GM12878 (cell line): Measurements from ENCODE around the gene VPS8. TPM values are rescaled to one million over a fixed set of nuclear protein-coding genes. Genes with fewer than 3 reads are reported as not detected.
A peak's percentile ranks its signal among the peaks of the same experiment; 100 is the strongest.

Source experiments
- ATAC-seq: fragments of 200-7000 bp; cut with Tn5 transposase; 3 replicates; pipeline ENCODE4 v1.9.1; 2020; ENCODE audit warnings: mild to moderate bottlenecking, moderate library complexity
- BruUV-seq: library from RNA; stranded (reverse); fragments of 400-500 nt; replicated peaks from 2 replicates; lab custom pipeline; 2021; lab: Mats Ljungman, UMichigan
- CTCF ChIA-PET: fragments of 300-600 bp; sonication (Branson Sonifier 250); formaldehyde crosslinking; extraction: SDS; loops from one replicate; lab custom pipeline; 2021; ENCODE audit warnings: inconsistent platforms; lab: Yijun Ruan, JAX
- POLR2A ChIA-PET: fragments of 350-600 bp; formaldehyde crosslinking; extraction: SDS; loops from one replicate; lab custom pipeline; 2021; ENCODE audit warnings: inconsistent platforms; lab: Charles Lee
- RAD21 ChIA-PET: fragments of 300-600 bp; sonication (Branson Sonifier 250); formaldehyde crosslinking; loops from one replicate; lab custom pipeline; 2023; ENCODE audit warnings: antibody characterized with exemption; ENCODE audit not compliant: unreplicated experiment; lab: Charles Lee
- SMC1A ChIA-PET: fragments of 300-600 bp; sonication (Branson Sonifier 250); formaldehyde crosslinking; loops from one replicate; lab custom pipeline; 2023; ENCODE audit not compliant: unreplicated experiment, uncharacterized antibody; lab: Charles Lee
- DNase-seq: peaks from one replicate; pipeline ENCODE4 v3.0.0-alpha.2; 2011; ENCODE audit warnings: low read depth, low spot score
- FAIRE-seq: peaks from 3 replicates; lab custom pipeline; 2011; peaks lifted over from hg19 to GRCh38; lab: Jason Lieb, UNC
- H2AFZ ChIP-seq: 2 replicates; pipeline ENCODE4 v1.6.0; 2011; ENCODE audit warnings: low read depth, low read length, control low read depth; ENCODE audit not compliant: control insufficient read depth
- H3K27ac ChIP-seq: 2 replicates; pipeline ENCODE4 v1.5.1; 2011; ENCODE audit warnings: control low read depth; ENCODE audit not compliant: control insufficient read depth, insufficient read depth
- H3K27me3 ChIP-seq, 2 experiments: replicated peaks in 1 of 2; 2 replicates each; pipeline versions ENCODE4 v1.6.0 to v1.6.1; 2011; ENCODE audit warnings: low read length in 1 of 2; ENCODE audit not compliant: control insufficient read depth in 2 of 2, insufficient read depth in 2 of 2
- H3K36me3 ChIP-seq, 2 experiments: 2 replicates each; pipeline ENCODE4 v1.5.1; 2011; ENCODE audit warnings: low read length in 1 of 2; ENCODE audit not compliant: control insufficient read depth in 2 of 2, insufficient read depth in 2 of 2
- H3K4me1 ChIP-seq: 2 replicates; pipeline ENCODE4 v1.6.1; 2011; ENCODE audit warnings: mild to moderate bottlenecking, low read length, moderate library complexity, mixed read lengths; ENCODE audit not compliant: control insufficient read depth, insufficient read depth
- H3K4me2 ChIP-seq: 2 replicates; pipeline ENCODE4 v1.6.0; 2011; ENCODE audit warnings: control low read depth; ENCODE audit not compliant: control insufficient read depth, insufficient read depth
- H3K4me3 ChIP-seq: fragments of 200-600 bp; sonication (generic); 2 replicates; pipeline ENCODE4 v1.5.1; 2016
- H3K79me2 ChIP-seq: 2 replicates; pipeline ENCODE4 v1.6.0; 2011; ENCODE audit warnings: low read length; ENCODE audit not compliant: control insufficient read depth, insufficient read depth
- H3K9ac ChIP-seq: 2 replicates; pipeline ENCODE4 v1.8.0; 2011; ENCODE audit warnings: low read length, control low read depth, mixed read lengths; ENCODE audit not compliant: control insufficient read depth, insufficient read depth
- H3K9me3 ChIP-seq: replicated peaks from 3 replicates; pipeline ENCODE4 v1.5.1; 2011; ENCODE audit warnings: mild to moderate bottlenecking, low read length; ENCODE audit not compliant: control insufficient read depth, insufficient read depth
- H4K20me1 ChIP-seq: 2 replicates; pipeline ENCODE4 v1.6.0; 2011; ENCODE audit not compliant: control insufficient read depth, insufficient read depth
- BHLHE40 ChIP-seq, 2 experiments: fragments of 450-650 bp in 1 of 2; IDR thresholded peaks; 2 replicates each; pipeline ENCODE4 v1.6.1; 2011 to 2017; ENCODE audit warnings: low read depth in 2 of 2, borderline replicate concordance in 1 of 2, improper control_type of control experiment in 1 of 2, low read length in 1 of 2, mild to moderate bottlenecking in 1 of 2
- CHD4 ChIP-seq: fragments of 200-600 bp; sonication (generic); IDR thresholded peaks from 2 replicates; pipeline ENCODE4 v1.6.1; 2016; ENCODE audit warnings: mild to moderate bottlenecking
- MTA3 ChIP-seq: IDR thresholded peaks from 2 replicates; pipeline ENCODE4 v1.6.1; 2012; ENCODE audit warnings: low read length, inconsistent platforms, borderline replicate concordance
- PAX8 ChIP-seq: fragments of 450-650 bp; IDR thresholded peaks from 2 replicates; pipeline ENCODE4 v1.6.1; 2017; ENCODE audit warnings: mild to moderate bottlenecking, moderate library complexity
- RELB ChIP-seq: fragments of 450-650 bp; IDR thresholded peaks from 2 replicates; pipeline ENCODE4 v1.6.1; 2017; ENCODE audit warnings: low read depth, mild to moderate bottlenecking, moderate library complexity
- WRNIP1 ChIP-seq: IDR thresholded peaks from 2 replicates; pipeline ENCODE4 v1.6.1; 2011; ENCODE audit warnings: low read depth, low read length, improper control_type of control experiment, borderline replicate concordance
- ZNF24 ChIP-seq: fragments of 450-650 bp; IDR thresholded peaks from 2 replicates; pipeline ENCODE4 v1.6.1; 2017; ENCODE audit warnings: antibody characterized with exemption, mild to moderate bottlenecking
- ZNF384 ChIP-seq: IDR thresholded peaks from 2 replicates; pipeline ENCODE4 v1.6.1; 2012; ENCODE audit warnings: low read depth, mild to moderate bottlenecking, low read length, improper control_type of control experiment, borderline replicate concordance
- ZNF687 ChIP-seq: fragments of 450-650 bp; IDR thresholded peaks from 2 replicates; pipeline ENCODE4 v1.6.1; 2017; ENCODE audit warnings: mild to moderate bottlenecking, moderate library complexity
- WGBS: methylation state at CpG from one replicate; pipeline ENCODE4 v1.1.6; 2016; ENCODE audit warnings: low lambda C conversion rate; ENCODE audit not compliant: insufficient replicate concordance, insufficient coverage; ENCODE audit errors: missing lambda C conversion rate; 5-methylcytosine and 5-hydroxymethylcytosine counted together
- in situ Hi-C: fragments of 300-500 bp; cut with MboI; formaldehyde crosslinking; loops from 9 replicates; pipeline ENCODE4 v1.14.3; 2018; ENCODE audit warnings: mixed read lengths
- intact Hi-C: fragments of 100-400 bp; cut with micrococcal nuclease; formaldehyde crosslinking; loops from one replicate; pipeline ENCODE4 v1.14.2; 2022; ENCODE audit not compliant: unreplicated experiment
- polyA plus RNA-seq, 11 experiments: library from polyadenylated mRNA; depleted of rRNA in 4 of 11; unstranded in 6 of 11; stranded (reverse) in 5 of 11; fragments of >200 nt; fragmentation: Nextera tagmentation in 4 of 11; fragmentation: Illumina TruSeq in 1 of 11; extraction: Ambion mirVana in 4 of 11; extraction: Trizol in 1 of 11; gene quantifications; 1 replicate in 1 of 11; 2 replicates in 10 of 11; pipeline versions ENCODE4 v1.2.1 to v1.2.3, GENCODE V29; 2011 to 2016; ENCODE audit warnings: inconsistent platforms in 2 of 11, missing spikeins in 2 of 11, low read depth in 1 of 11
- total RNA-seq, 4 experiments: library from RNA; depleted of rRNA in 3 of 4; stranded (reverse); fragments of >200 nt in 3 of 4; fragmentation: Illumina TruSeq in 1 of 4; extraction: Trizol in 1 of 4; gene quantifications; 2 replicates each; pipeline versions ENCODE4 v1.2.1 to v1.2.3, GENCODE V29; 2013 to 2021
- TF ChIP-seq, protein P1 (sequence below): IDR thresholded peaks from 2 replicates; pipeline ENCODE4 v1.6.1; 2012; ENCODE audit warnings: low read length, inconsistent platforms

The VPS8 gene
- total and polyA plus RNA-seq, 10 of the 15 experiments (the other 5 are each of a cell fraction or from before 2014, with no cell fraction given) = 8.9 to 34.7 (median 20.9) TPM

GRCh38 chr3:184811663-184811998 lies 335 bp upstream of the VPS8 start:
- CTCF ChIA-PET = interaction anchor here (0.6 to 1.2 kb wide), 7 partner anchors 8 to 569 kb away, joined by 3 to 6 read pairs (median 4); no protein-coding TSS in a partner anchor
- H3K4me2 ChIP-seq = peak overlapping the region; percentile 64
- H3K9ac ChIP-seq = no peak overlapping the region
- peak; percentile 41; the same call in 1 of the 2 replicates for TF ChIP-seq ZNF384
- no peak for TF ChIP-seq RELB
- H3K79me2 ChIP-seq = peaks cover 18% of the 10 kb centered on the region
- no peak overlapping the region for H3K4me3 ChIP-seq
- SMC1A ChIA-PET = interaction anchor here (0.6 to 1.6 kb wide), 3 partner anchors 11 to 1087 kb away, joined by 3 to 5 read pairs (median 3); no protein-coding TSS in a partner anchor
- WGBS = 0% methylated on average over 3 of the region's 3 CpGs
- intact Hi-C loops (no loop called here), in situ Hi-C loops (no loop called here)
- FAIRE-seq (no peak), ATAC-seq (no peak), DNase-seq (no peak)
- RAD21 ChIA-PET = no interaction called here
- no TSS peak for BruUV-seq
- POLR2A ChIA-PET = no interaction called here
- H3K27ac ChIP-seq = no peak overlapping the region
- peaks cover 16% of the 10 kb centered on the region for H3K4me1 ChIP-seq
- peak overlapping the region; percentile 98 for H2AFZ ChIP-seq
- no peaks in the 10 kb centered on the region for H3K9me3 ChIP-seq
- no peaks in the 10 kb centered on the region for H4K20me1 ChIP-seq
- no peaks in the 10 kb centered on the region for H3K36me3 ChIP-seq
- H3K27me3 ChIP-seq = no peaks in the 10 kb centered on the region

- ChIA-PET CTCF (interaction anchor here (0.8 to 1.6 kb wide), 4 partner anchors 9 to 14 kb away, joined by 3 to 10 read pairs (median 5); no protein-coding TSS in a partner anchor), POLR2A (interaction anchor here (1.0 kb wide), 1 partner anchor 221 kb away, joined by 3 read pairs; no protein-coding TSS in a partner anchor), RAD21 (no interaction called here), SMC1A (interaction anchor here (1.0 to 2.9 kb wide), 2 partner anchors 11 to 18 kb away, joined by 3 to 24 read pairs; no protein-coding TSS in a partner anchor)
- Histone ChIP-seq H4K20me1 (no peaks in the 10 kb centered on the region), H3K4me1 (peaks cover 16% of the 10 kb centered on the region), H3K9ac (peak overlapping the region; percentile 61), H2AFZ (peak overlapping the region; percentile 98), H3K27ac (peak overlapping the region; percentile 54), H3K4me3 (peak overlapping the region; percentile 74), H3K36me3 (no peaks in the 10 kb centered on the region), H3K79me2 (peaks cover 18% of the 10 kb centered on the region), H3K4me2 (peak overlapping the region; percentile 97), H3K9me3 (no peaks in the 10 kb centered on the region), H3K27me3 (no peaks in the 10 kb centered on the region)
- no peak for FAIRE-seq
- no TSS peak for BruUV-seq
- intact Hi-C loops (no loop called here), in situ Hi-C loops (no loop called here)
- WGBS = 7% methylated on average over 17 of the region's 17 CpGs
- peak; percentile 53 for ATAC-seq
- DNase-seq = no peak
- TF ChIP-seq CHD4 (no peak), WRNIP1 (no peak), ZNF24 (no peak), PAX8 (no peak), ZNF687 (no peak), MTA3 (no peak), BHLHE40 (IDR thresholded peaks at IDR 0.05; ENCODE audit: borderline replicate concordance in 1 of 2, low read depth in 2 of 2, low read length in 1 of 2) (no peak)
- TF ChIP-seq, protein P1, sequence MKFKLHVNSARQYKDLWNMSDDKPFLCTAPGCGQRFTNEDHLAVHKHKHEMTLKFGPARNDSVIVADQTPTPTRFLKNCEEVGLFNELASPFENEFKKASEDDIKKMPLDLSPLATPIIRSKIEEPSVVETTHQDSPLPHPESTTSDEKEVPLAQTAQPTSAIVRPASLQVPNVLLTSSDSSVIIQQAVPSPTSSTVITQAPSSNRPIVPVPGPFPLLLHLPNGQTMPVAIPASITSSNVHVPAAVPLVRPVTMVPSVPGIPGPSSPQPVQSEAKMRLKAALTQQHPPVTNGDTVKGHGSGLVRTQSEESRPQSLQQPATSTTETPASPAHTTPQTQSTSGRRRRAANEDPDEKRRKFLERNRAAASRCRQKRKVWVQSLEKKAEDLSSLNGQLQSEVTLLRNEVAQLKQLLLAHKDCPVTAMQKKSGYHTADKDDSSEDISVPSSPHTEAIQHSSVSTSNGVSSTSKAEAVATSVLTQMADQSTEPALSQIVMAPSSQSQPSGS = no peak
Measured at GRCh38 chr3:184812662-184813042, 686 bp downstream of the VPS8 start.
